HG03575 (cell line): ENCODE measurements around the gene DLGAP1.

Source experiments
- ATAC-seq: cut with Tn5 transposase; IDR thresholded peaks from one replicate; pipeline ENCODE4 v1.9.1; 2021; ENCODE audit not compliant: unreplicated experiment, insufficient number of reproducible peaks, low FRiP score; ENCODE audit errors: extremely low read depth

Gene DLGAP1

DNA sequence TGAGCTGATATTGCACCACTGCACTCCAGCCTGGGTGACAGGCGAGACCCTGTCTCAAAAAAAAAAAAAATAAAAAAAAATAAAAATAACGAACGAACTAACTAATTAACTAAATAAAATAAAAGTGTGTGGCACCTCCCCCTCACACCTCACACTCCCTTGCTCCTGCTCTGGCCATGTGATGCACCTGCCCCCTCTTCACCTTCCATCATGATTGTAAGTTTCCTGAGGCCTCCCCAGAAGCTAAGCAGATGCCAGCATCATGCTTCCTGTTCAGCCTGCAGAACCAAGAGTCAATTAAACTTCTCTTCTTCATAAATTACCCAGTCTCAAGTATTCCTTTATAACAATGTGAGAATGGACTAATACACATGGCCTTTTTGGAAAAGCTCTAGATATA, 773.0 kb downstream of the DLGAP1 start:
- ATAC-seq = no peak

DNA sequence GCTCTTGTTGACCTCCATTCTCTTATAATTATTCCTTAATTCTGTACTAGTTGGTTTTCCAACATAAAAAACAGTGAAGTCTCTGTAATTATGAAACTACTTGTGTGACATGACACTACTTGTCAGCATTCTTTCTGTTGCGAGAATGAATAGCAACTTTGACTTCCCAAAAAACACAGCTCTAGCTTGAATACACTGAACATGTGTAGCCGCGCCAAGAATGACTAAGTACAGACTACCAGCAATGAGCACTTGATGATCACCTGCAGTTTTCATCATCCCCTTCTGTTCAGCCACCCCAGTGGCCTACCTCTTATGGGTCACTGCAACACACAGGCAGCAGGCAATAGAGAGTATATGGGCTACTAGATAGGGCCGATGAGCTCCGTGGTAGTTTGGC, 775.9 kb downstream of the DLGAP1 start:
- ATAC-seq = no peak

DNA sequence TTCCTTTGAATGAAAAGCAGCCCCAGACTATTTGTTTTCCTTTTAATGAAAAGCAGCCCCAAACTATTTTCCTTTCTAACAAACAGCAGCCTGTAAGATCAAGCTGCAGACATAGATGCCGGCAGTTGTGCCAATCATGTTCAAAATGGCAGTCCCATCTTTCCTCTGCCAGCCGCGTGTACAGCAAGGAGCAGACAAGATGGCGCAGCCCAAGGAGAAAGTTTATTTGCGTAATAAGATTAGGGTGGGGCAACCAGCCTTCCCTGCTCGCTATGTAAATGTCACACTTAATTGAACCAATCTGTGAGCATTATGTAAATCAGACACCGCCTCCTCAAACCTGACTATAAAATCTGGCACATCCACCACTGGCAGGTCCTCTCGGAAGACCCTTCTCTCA, 779.1 kb downstream of the DLGAP1 start:
- no peak for ATAC-seq

DNA sequence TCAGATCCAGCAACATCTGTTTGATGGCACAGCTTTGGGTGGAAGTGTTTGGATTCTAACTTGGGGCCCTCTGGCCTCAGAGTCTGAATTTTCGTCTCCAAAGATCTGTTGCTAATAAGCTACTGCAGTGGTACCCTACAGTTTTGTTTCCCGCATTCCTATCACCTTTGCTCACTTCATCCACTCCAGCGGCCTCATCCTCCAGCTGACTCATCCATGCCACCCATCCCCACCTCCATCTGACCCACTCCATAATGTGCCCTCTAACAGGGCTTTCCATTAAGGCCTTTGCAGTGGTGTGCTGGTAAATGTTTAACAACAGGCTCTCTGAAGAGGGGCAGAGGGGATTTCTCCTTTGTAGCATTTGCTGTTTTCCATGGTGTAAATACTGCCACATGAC, 779.7 kb downstream of the DLGAP1 start:
- ATAC-seq = no peak

DNA sequence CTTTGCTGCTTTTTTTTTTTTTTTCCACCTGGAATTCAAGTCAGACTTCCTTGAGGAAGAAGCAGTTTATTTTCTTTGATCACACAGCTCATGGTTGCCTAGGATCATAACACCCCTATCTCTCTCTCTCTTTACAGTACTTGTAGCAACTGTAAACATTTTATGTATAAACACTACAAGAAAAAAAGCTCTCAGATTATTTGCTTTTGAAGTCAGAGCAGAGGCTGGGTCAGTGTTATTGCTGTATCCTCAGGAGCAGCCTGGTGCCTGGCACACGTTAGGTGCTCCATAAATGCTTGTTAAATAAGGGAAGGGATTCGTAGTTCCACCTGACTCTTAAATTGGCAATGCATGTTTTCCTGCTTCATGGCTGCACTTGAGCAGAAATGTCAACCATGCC, 783.9 kb downstream of the DLGAP1 start:
- no peak for ATAC-seq

DNA sequence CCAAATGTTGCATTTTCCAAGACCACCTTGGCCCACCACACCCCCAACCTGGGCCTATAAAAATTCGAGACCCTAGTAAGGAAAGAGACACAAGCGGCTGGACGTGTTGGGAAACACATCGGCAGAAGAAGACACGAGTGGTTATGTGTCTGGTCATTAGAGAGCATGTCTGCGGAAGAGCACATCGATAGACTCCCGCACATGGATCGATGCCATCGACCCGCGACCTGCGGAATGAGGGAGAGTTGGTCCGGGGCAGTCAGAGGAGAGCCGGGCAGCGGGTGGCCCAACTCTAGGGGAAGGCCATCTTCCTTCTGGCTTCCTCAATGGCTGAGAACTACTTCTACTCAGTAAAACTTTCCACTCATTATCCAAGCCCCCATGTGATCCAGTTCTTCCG, 785.7 kb downstream of the DLGAP1 start:
- ATAC-seq = no peak

DNA sequence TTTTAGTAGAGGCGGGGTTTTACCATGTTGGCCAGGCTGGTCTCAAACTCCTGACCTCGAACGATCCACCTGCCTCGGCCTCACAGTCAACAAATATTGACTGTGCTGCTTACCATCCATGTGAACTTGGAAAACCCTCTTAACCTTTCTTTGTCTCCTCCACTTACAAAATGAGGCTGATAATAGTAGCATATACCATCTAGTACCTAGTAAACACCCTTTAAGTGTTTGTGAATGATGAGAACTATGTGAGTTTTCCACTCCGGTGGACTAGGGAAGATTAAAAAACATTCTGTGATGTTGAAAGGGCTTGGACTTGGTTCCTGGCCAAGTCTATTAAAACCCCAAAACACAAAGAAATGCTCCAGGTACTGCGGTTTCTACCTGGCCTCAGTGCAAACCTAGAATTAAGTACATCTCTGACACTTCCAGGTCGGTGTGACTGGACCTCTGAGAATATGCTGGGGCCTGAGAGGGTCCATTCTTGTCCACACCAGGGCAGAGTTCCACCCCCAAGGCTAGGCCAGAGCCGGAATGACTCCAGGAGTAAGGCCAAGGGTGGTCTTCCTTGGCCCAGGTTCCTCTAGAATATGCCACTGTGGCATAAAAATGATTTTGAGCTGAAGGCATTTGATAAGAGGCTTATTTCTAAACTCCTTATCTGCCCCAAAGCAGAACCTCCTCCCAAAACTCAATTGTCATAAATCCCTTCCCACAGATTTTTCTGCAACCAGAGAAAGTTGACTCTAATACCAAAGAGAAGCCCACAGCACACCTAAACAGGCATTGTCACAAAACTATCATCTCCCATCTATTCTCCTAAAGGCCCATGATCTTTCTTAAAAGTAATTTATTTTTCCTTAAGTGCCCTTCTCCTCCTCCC, 787.6 kb downstream of the DLGAP1 start:
- no peak for ATAC-seq

DNA sequence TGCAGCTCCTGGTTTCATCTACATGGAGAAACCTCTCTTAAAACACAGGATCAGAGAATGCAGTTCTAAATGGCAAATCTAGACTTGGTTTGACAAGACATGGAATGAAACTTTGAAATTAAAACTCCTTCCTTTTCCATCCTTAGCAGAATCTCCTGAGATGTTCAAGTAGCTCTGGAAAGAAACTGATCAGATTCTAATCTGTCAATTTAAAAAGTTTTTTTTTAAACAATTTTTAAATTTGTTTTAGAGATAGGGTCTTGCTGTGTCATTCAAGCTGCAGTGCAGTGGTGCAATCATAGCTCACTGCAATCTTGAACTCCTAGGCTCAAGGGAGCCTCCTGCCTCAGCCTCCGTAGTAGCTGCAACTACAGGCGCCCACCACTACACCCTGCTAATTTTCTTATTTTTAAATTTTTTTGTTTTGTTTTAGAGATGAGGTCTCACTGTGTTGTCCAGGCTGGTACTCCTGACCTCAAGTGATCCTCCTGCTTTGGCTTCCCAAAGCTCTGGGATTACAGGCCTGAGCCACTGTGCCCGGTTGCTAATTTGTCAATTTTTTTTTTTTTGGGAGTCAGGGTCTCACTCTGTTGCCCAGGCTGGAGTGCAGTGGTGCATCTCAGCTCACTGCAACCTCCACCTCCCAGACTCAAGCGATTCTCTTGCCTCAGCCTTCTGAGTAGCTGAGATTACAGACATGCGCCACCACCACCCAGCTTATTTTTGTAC, 788.4 kb downstream of the DLGAP1 start:
- ATAC-seq = no peak

DNA sequence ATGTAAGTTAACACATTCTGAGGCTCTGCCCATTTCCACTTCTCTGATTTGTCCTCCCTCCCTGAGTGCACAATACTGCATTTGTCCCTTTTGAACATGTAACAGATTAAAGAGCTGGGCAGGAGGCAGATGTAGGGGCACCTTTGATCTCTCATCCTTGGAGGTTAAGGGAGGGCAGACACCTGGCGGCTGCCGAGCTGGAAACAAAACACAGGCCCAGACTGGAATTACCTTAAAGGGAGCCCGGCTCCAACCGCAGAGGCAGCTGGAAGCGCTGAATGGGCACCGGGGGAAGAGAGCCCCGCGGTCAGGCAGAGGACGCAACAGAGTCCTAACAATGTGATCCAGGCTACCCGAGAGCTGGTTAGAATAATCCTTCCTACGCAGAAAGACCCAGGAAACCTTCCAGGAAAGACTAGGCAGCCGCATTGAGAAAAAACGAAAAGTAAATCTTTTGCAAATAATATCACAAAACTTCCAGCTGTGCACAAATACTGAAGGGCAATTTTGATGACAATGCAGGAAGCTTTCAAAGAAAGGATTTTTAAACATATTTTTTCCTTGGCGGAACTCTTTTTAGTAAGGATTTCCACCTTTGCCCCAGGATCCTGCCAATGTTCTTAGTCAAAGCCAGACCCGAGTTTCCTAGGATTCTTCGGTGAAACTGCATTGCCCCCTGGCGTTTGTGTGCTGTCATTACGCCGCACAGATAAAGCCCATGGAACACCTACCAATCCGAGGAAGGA, 789.2 kb downstream of the DLGAP1 start:
- no peak for ATAC-seq

DNA sequence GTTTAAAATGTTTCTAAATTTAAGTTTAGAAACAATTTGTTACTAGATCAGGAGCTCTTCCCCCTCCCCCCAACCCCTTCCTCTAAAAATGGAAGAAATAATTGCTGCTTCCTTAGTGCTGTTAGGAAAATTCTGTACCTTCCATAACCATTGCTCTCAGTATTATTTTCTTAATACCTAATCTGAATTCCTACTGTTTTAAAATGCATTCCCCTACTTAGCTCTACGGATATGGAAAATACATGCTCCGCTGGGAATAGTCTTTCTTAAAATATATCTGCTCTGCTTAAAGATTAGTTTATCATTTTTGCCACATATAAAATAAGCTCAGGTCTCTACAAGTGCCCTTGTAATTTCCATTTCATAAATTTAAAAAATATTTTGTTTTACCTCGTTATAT, 789.9 kb downstream of the DLGAP1 start:
- ATAC-seq = no peak

DNA sequence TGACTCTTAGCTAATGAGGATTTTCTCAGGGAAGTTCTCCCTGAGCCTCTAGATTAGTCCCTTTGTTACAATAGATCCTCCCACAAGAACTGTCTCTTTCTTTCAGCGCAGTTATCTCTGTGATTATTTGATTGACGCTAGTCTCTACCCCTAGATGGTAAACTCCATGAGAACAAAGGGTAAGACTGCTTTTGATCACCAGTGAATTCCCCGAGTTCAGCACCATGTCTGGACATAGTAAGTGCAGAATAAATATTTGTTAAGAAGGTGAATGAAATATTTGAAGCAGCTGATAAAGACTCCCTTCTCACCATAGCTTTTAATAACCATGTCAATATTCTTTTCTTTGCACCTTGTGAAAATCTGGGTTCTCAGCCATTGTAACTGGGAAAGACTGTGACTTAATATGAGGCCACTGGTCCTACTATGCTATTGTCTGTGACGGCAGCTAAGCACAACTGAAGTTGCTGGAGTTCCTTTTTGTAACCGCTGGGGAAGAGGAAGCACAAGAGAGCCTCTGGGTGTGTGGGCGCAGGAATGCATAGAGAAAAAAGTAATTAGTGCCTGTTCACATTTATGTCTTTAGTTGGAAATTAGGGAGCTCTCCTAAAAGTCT, 790.4 kb downstream of the DLGAP1 start:
- ATAC-seq = no peak

DNA sequence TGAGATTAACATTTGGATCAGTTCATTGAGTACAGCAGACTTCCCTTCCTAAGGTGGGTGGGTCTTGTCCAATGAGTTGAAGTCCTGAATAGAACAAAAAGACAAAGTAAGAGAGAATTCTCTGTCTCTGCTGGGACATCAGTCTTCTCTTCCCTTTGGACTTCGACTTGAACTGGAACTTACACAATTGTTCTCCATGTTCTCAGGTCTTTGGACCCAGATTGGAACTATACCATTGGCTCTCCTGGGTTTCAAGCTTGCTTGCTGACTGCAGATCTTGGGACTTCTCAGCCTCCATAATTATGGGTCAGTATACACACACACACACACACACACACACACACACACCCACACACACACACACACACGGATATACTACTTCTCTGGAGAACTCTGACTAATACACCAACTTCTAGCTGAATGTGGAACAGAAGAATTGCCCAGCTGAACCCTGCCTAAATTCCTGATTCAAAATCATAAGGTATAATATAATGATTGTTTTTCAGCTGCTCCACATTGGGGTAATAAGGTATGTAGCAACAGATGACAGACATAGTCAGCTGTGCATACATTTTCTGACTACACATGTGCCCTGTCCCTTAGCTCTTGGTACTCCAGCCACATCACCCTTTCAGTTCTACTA, 791.1 kb downstream of the DLGAP1 start:
- no peak for ATAC-seq

DNA sequence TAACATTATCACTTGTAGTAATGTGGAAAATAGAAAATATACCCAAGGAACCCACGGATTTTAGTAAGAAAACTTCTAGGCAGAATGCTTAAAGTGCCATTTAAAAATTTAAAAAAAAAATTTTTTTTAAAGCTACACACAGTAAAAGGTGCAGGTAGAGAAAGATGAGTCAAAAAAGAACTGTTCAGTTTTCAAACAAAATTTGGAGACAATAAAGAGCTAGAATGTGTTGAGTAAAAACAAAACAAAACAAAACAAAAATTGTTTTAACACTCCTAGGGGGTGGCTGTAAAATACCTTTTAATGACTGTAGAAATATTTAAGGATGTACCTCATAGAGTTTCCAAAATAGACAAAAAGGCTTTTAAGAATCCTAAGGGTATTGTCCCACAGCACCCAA, 793.1 kb downstream of the DLGAP1 start:
- ATAC-seq = no peak

DNA sequence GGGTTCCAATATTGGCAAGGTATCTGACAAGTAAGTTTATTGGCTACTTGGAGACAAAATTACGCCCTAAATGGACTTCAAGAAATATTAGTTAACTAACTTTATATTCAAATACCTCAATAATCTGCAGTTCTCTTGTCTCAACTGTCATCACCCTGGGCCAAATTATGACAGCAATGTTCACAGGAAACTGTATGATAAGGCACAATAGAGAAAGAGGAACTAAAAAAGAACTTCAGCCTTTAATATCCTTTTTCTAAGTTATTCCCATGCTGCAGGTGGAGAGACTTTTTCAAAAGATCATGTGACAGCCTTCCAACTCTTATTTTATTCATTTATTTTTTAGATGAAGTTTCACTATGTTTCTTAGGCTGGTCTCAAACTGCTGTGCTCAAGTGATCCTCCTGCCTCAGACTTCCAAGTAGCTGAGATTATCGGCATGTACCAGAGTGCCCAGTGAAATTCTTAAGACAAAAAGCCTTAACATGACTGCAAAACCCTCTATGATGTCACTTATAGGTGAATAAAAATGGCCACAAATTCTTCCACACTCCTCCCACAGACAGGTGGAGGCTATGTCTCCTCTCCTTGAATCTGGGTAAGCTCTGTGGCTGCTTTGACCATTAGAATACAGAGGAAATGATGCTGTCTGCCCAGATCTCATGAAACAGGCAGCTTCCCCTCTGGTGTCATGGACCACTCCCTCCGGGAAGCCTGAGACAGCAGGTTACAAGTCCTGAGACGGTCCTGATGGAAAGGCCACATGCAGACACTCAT, 794.2 kb downstream of the DLGAP1 start:
- no peak for ATAC-seq

DNA sequence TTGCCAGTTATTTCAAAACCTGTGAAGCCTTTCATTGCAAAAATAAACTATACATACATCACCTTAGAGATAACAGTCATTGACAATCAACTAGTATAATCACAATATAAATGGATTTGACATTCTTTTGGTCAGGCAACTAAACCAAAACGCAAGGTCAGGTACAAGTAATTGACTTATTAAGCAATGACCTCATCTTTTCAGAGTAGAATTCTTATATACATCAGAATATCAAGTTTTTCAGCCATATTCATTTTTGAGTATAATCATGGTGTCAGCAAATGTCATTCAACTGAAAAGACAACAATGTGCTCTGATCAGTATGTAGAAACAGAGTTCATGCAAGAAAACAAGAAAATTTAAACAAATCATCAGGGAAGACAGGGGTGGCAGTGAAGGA, 796.6 kb downstream of the DLGAP1 start:
- ATAC-seq = no peak

DNA sequence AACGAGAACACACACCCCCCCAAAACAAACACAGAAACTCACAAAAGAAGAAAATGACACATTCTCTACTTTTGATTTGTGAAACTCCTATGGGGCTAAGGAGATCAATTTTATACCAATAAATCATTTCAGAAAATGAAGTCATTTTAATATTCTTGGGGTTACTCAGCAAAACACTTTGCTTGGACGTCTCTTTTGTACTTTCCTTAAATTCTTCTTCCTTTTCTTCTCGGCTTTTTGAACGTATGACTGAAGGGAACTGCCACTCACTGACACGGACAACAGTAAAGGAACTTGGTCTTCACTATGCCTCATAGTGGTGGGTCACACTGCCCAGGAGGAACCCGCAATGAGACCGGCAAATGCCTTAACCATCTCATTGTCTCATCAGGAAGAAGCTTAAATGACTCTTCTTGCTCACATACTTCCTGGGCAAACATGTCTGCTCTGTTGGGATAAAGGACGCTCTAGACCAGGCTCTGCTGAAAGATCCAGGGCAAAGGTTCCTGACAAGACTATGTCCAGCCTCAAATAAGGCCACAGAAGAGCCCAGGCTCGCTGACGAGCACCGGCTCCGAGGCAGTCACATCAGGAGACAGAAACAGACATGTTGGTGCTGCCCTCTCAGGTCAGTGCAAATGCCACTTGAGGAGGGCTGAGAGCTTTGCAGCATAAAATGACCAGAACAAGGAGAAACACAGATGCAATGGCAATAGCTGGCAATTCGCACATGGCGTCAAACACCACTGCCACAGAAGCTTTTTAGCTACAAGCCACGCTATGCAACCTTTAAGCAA, 799.7 kb downstream of the DLGAP1 start:
- no peak for ATAC-seq

DNA sequence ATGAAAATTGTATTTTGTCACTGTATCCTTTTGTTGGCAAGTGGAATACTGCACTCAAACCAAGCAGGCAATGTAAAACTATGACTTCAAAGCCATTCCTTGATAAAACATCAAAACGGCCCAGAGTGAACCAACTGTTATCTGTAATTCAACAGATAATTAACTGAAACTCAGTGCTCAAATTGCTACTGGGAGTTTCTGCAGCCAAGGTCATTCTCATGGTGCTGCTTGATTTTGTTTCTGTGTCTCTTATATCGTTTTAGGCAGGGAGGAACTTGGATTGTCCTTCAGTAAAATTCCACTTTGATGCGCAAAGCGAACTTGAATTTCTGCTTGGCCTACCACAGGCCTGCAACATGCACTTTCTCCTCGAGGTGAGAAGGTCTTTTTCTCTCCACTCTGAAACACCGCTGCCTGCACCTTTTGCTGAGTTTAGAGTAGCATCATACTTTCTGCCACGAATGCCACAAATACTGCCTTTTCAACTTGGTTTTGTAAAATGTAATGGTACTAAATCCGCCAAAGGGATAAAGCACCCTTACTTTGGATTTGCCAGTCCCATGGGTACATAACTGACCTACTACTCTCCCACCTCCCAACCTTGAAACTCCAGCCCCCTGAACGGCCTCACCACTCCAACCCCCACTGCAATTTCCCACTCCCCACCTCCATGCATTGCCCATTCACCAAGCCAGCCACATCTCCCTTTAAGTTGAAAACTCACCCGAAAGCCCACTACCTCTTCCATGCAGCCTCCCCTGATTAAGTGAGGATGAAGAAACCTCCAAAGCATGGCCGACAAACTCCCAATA, 800.5 kb downstream of the DLGAP1 start:
- no peak for ATAC-seq
